Iris pigment epithelial cell (primary cell): ENCODE data around the gene JPH2.

Source experiments
- DNase-seq: peaks from one replicate; pipeline ENCODE4 v3.0.0-alpha.2; 2011; ENCODE audit warnings: low read depth

JPH2 gene

GRCh38 chr20:44099832-44100231 is 87.2 kb downstream of the JPH2 start:
- no peak for DNase-seq

GRCh38 chr20:44098657-44099056 is 88.3 kb downstream of the JPH2 start:
- no peak for DNase-seq

- DNase-seq = no peak
Observed at GRCh38 chr20:44098256-44098630, 88.7 kb downstream of the JPH2 start.

- no peak for DNase-seq
Observed at GRCh38 chr20:44097521-44098255, 89.3 kb downstream of the JPH2 start.

GRCh38 chr20:44095831-44096230 is 91.2 kb downstream of the JPH2 start:
- no peak for DNase-seq

- DNase-seq = no peak
Observed at GRCh38 chr20:44093249-44093582, 93.8 kb downstream of the JPH2 start.

GRCh38 chr20:44092551-44093248 is 94.3 kb downstream of the JPH2 start:
- peak; percentile 67 for DNase-seq

GRCh38 chr20:44091026-44091425 is 96.0 kb downstream of the JPH2 start:
- DNase-seq = no peak

- DNase-seq = peak; percentile 85
Observed at GRCh38 chr20:44089987-44090674, 96.9 kb downstream of the JPH2 start.

- DNase-seq = no peak
Observed at GRCh38 chr20:44087857-44088120, 99.2 kb downstream of the JPH2 start.

GRCh38 chr20:44087051-44087856 is 99.7 kb downstream of the JPH2 start:
- no peak for DNase-seq

GRCh38 chr20:44085616-44086434 is 101.2 kb downstream of the JPH2 start:
- DNase-seq = no peak

- DNase-seq = no peak
Observed at GRCh38 chr20:44084891-44085290, 102.1 kb downstream of the JPH2 start.

GRCh38 chr20:44084439-44084838 is 102.5 kb downstream of the JPH2 start:
- no peak for DNase-seq

GRCh38 chr20:44083220-44083933 is 103.6 kb downstream of the JPH2 start:
- DNase-seq = peak; percentile 57

- no peak for DNase-seq
Observed at GRCh38 chr20:44081888-44082287, 105.1 kb downstream of the JPH2 start.

- DNase-seq = no peak
Observed at GRCh38 chr20:44081476-44081875, 105.5 kb downstream of the JPH2 start.

- peak; percentile 79 for DNase-seq
Observed at GRCh38 chr20:44080646-44081267, 106.2 kb downstream of the JPH2 start.

- peak; percentile 72 for DNase-seq
Observed at GRCh38 chr20:44080064-44080463, 106.9 kb downstream of the JPH2 start.

GRCh38 chr20:44079291-44079690 is 107.7 kb downstream of the JPH2 start:
- DNase-seq = peak; percentile 57

- DNase-seq = no peak
Observed at GRCh38 chr20:44075950-44076232, 111.1 kb downstream of the JPH2 start.
